PC-3 (cell line): ENCODE results near the gene TRABD2B. TPM values are rescaled to one million over a fixed set of nuclear protein-coding genes. Genes with fewer than 3 reads are reported as not detected.

Experiments used
- ATAC-seq: fragments of 200-7000 bp; cut with Tn5 transposase; 2 replicates; pipeline ENCODE4 v1.9.1; 2020; ENCODE audit warnings: mild to moderate bottlenecking, moderate library complexity
- BruUV-seq: library from RNA; stranded (reverse); fragments of 400-500 nt; replicated peaks from 2 replicates; lab custom pipeline; 2021; lab: Mats Ljungman, UMichigan
- CTCF ChIA-PET: fragments of 300-600 bp; sonication (Branson Sonifier 250); formaldehyde crosslinking; loops from one replicate; lab custom pipeline; 2022; ENCODE audit warnings: antibody characterized with exemption; lab: Charles Lee
- POLR2A ChIA-PET: fragments of 300-600 bp; sonication (Branson Sonifier 250); formaldehyde crosslinking; loops from one replicate; lab custom pipeline; 2022; ENCODE audit warnings: antibody characterized with exemption; ENCODE audit not compliant: unreplicated experiment; lab: Charles Lee
- DNase-seq: peaks from one replicate; pipeline ENCODE4 v3.0.0-alpha.2; 2015
- H2AFZ ChIP-seq: fragments of 300-600 bp; sonication (generic); 2 replicates; pipeline ENCODE4 v1.6.0; 2016; ENCODE audit warnings: antibody characterized with exemption, low read length
- H3F3A ChIP-seq: fragments of 300-600 bp; sonication (generic); one replicate; pipeline ENCODE4 v1.6.0; 2017; ENCODE audit warnings: antibody characterized with exemption, low read length, control low read depth, mild to moderate bottlenecking; ENCODE audit not compliant: unreplicated experiment
- H3K27ac ChIP-seq: fragments of 300-600 bp; sonication (generic); 2 replicates; pipeline ENCODE4 v1.5.1; 2016; ENCODE audit warnings: mild to moderate bottlenecking, low read length
- H3K27me3 ChIP-seq: fragments of 300-600 bp; sonication (generic); 2 replicates; pipeline ENCODE4 v1.6.1; 2016; ENCODE audit warnings: low read length, mixed read lengths
- H3K36me3 ChIP-seq: fragments of 300-600 bp; sonication (generic); 2 replicates; pipeline ENCODE4 v1.6.1; 2016; ENCODE audit warnings: low read depth, mixed run types, low read length, mixed read lengths
- H3K4me1 ChIP-seq: fragments of 300-600 bp; sonication (generic); 2 replicates; pipeline ENCODE4 v1.5.1; 2016; ENCODE audit warnings: low read length; ENCODE audit not compliant: insufficient read depth
- H3K4me2 ChIP-seq: fragments of 300-600 bp; sonication (generic); 2 replicates; pipeline ENCODE4 v1.6.0; 2016; ENCODE audit warnings: low read length
- H3K4me3 ChIP-seq: fragments of 300-600 bp; sonication (generic); 2 replicates; pipeline ENCODE4 v1.5.1; 2016; ENCODE audit warnings: mild to moderate bottlenecking, low read length, mixed read lengths
- H3K79me2 ChIP-seq: fragments of 300-600 bp; sonication (generic); 2 replicates; pipeline ENCODE4 v1.6.1; 2017; ENCODE audit warnings: low read length, mixed read lengths
- H3K9ac ChIP-seq: fragments of 300-600 bp; sonication (generic); 2 replicates; pipeline ENCODE4 v1.6.0; 2016; ENCODE audit warnings: mild to moderate bottlenecking, low read length
- H3K9me2 ChIP-seq: fragments of 300-600 bp; sonication (generic); replicated peaks from 2 replicates; pipeline ENCODE4 v1.6.1; 2016; ENCODE audit warnings: mixed run types, low read length, mixed read lengths
- H3K9me3 ChIP-seq: fragments of 300-600 bp; sonication (generic); 2 replicates; pipeline ENCODE4 v1.6.1; 2016; ENCODE audit warnings: low read length, mixed read lengths
- H4K20me1 ChIP-seq: fragments of 300-600 bp; sonication (generic); 2 replicates; pipeline ENCODE4 v1.6.1; 2016; ENCODE audit warnings: low read length, mixed read lengths
- EZH2 ChIP-seq: fragments of 300-600 bp; sonication (generic); IDR thresholded peaks from one replicate; pipeline ENCODE4 v1.6.1; 2017; ENCODE audit warnings: antibody characterized with exemption, mild to moderate bottlenecking, low read length; ENCODE audit not compliant: unreplicated experiment
- EZH2phosphoT487 ChIP-seq: fragments of 300-600 bp; sonication (generic); IDR thresholded peaks from 2 replicates; pipeline ENCODE4 v1.6.1; 2018; ENCODE audit warnings: mild to moderate bottlenecking, antibody characterized with exemption, low read length, borderline replicate concordance
- intact Hi-C: fragments of 100-400 bp; cut with micrococcal nuclease; formaldehyde crosslinking; loops from 2 replicates; pipeline ENCODE4 v1.9.0; 2023
- total RNA-seq: library from RNA; depleted of rRNA; stranded (reverse); fragments of >200 nt; gene quantifications from 2 replicates; pipeline ENCODE4 v1.2.3, GENCODE V29; 2014
- TF ChIP-seq, protein P1 (sequence below): fragments of 300-600 bp; sonication (generic); conservative IDR thresholded peaks from 2 replicates; pipeline ENCODE4 v1.5.1; 2017; ENCODE audit warnings: antibody characterized with exemption, low read depth, mild to moderate bottlenecking, low read length

Gene TRABD2B
- total RNA-seq, 1 experiment from 2014 or later = 0.44 TPM

DNA sequence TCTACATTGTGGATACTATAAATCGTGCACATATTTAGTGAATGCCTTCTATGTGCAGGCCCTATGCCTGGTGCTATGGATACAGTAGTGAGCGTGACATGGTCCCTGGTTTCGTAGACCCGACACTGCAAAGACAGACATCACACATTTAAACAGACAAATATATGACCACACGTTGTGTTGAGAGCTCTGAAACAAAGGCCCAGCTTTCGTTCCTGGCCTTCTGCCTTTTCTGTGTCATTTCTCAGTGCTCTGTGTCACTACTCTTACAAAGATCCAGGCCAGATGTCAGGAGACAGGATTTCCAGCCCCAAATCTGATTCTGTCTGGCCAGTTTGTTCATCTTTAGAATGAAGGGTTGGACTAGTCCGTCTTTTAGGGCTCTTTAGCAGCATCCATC lies 19.3 kb upstream of the TRABD2B start:
- Histone ChIP-seq H4K20me1 (no peaks in the 10 kb centered on the region), H3F3A (no peaks in the 10 kb centered on the region), H2AFZ (no peak overlapping the region), H3K4me1 (no peaks in the 10 kb centered on the region), H3K9me3 (no peaks in the 10 kb centered on the region), H3K27me3 (peaks cover 38% of the 10 kb centered on the region), H3K27ac (no peak overlapping the region), H3K4me3 (no peak overlapping the region), H3K9ac (no peak overlapping the region), H3K36me3 (no peaks in the 10 kb centered on the region), H3K4me2 (no peak overlapping the region), H3K9me2 (no peaks in the 10 kb centered on the region), H3K79me2 (no peaks in the 10 kb centered on the region)
- CTCF ChIA-PET = no interaction called here
- no TSS peak for BruUV-seq
- ATAC-seq (no peak), DNase-seq (no peak)
- intact Hi-C loops = no loop called here
- TF ChIP-seq EZH2 = no peak
- TF ChIP-seq EZH2phosphoT487 = no peak
- TF ChIP-seq, protein P1, sequence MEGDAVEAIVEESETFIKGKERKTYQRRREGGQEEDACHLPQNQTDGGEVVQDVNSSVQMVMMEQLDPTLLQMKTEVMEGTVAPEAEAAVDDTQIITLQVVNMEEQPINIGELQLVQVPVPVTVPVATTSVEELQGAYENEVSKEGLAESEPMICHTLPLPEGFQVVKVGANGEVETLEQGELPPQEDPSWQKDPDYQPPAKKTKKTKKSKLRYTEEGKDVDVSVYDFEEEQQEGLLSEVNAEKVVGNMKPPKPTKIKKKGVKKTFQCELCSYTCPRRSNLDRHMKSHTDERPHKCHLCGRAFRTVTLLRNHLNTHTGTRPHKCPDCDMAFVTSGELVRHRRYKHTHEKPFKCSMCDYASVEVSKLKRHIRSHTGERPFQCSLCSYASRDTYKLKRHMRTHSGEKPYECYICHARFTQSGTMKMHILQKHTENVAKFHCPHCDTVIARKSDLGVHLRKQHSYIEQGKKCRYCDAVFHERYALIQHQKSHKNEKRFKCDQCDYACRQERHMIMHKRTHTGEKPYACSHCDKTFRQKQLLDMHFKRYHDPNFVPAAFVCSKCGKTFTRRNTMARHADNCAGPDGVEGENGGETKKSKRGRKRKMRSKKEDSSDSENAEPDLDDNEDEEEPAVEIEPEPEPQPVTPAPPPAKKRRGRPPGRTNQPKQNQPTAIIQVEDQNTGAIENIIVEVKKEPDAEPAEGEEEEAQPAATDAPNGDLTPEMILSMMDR = no peak
- POLR2A ChIA-PET = no interaction called here

DNA sequence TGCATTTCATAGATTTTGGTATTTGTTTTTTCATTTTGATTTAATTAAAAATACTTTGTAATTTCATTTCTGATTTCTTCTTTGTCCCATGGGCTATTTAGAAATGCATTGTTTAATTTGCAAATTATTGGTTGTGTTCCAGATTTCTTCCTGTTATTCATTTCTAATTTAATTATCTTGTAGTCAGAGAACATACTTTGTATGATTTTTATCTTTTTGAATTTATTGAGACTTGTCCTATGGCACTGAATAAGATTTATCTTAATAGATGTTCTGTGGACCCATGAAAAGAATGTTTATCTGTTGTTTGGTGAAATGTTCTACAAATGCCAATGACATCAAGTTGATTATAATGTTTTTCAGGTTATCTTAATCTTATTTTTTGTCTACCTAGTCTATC lies 16.1 kb upstream of the TRABD2B start:
- Histone ChIP-seq H3K27ac (no peak overlapping the region), H3K79me2 (no peaks in the 10 kb centered on the region), H3K27me3 (peaks cover 38% of the 10 kb centered on the region), H4K20me1 (no peaks in the 10 kb centered on the region), H2AFZ (no peak overlapping the region), H3K4me3 (no peak overlapping the region), H3K4me1 (no peaks in the 10 kb centered on the region), H3K4me2 (no peak overlapping the region), H3K9me3 (no peaks in the 10 kb centered on the region), H3K9me2 (no peaks in the 10 kb centered on the region), H3K36me3 (no peaks in the 10 kb centered on the region), H3K9ac (no peak overlapping the region), H3F3A (no peaks in the 10 kb centered on the region)
- BruUV-seq = no TSS peak
- ChIA-PET POLR2A (no interaction called here), CTCF (no interaction called here)
- intact Hi-C loops = no loop called here
- DNase-seq (no peak), ATAC-seq (no peak)
- no peak for TF ChIP-seq EZH2

DNA sequence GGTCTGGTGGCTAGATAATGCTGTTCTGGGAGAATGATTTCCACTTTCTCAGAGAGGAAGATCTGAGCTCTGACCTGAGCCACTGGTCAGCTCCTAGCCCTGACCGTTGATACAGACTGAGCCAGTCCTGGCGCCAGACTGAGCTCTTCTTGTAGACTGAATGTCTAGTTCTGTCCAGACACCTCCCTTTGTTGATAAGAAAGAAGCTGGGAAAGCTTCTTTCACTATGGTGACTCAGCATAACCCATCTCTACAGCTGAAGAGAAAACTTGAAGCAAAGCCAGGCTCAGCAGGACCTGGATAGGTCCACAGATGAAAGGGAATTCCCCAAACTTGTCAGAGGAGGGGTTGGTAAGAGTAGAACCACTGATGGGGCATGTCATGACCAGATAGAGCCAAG lies 9.9 kb upstream of the TRABD2B start:
- Histone ChIP-seq H4K20me1 (no peaks in the 10 kb centered on the region), H3F3A (no peaks in the 10 kb centered on the region), H3K9me2 (no peaks in the 10 kb centered on the region), H2AFZ (no peak overlapping the region), H3K4me1 (peaks cover 3% of the 10 kb centered on the region; the same call in 1 of the 2 replicates), H3K36me3 (no peaks in the 10 kb centered on the region), H3K27ac (no peak overlapping the region), H3K79me2 (no peaks in the 10 kb centered on the region), H3K4me3 (no peak overlapping the region), H3K27me3 (peaks cover 2% of the 10 kb centered on the region; the same call in 1 of the 2 replicates), H3K4me2 (no peak overlapping the region), H3K9me3 (no peaks in the 10 kb centered on the region), H3K9ac (no peak overlapping the region)
- ChIA-PET CTCF (no interaction called here), POLR2A (no interaction called here)
- intact Hi-C loops = loop anchor here (2.0 kb wide), 1 partner anchor 54 kb away; no protein-coding TSS in a partner anchor
- TF ChIP-seq, protein P1 = no peak
- no peak for TF ChIP-seq EZH2
- no peak for TF ChIP-seq EZH2phosphoT487
- DNase-seq (peak; percentile 8), ATAC-seq (no peak)
- BruUV-seq = no TSS peak
